ENCODE measurements around the gene AFF2. TPM values are rescaled to one million over a fixed set of nuclear protein-coding genes. Genes with fewer than 3 reads are reported as not detected.

The AFF2 gene
- total RNA-seq, 1 donor from 2014 or later = 1.8 TPM

DNA sequence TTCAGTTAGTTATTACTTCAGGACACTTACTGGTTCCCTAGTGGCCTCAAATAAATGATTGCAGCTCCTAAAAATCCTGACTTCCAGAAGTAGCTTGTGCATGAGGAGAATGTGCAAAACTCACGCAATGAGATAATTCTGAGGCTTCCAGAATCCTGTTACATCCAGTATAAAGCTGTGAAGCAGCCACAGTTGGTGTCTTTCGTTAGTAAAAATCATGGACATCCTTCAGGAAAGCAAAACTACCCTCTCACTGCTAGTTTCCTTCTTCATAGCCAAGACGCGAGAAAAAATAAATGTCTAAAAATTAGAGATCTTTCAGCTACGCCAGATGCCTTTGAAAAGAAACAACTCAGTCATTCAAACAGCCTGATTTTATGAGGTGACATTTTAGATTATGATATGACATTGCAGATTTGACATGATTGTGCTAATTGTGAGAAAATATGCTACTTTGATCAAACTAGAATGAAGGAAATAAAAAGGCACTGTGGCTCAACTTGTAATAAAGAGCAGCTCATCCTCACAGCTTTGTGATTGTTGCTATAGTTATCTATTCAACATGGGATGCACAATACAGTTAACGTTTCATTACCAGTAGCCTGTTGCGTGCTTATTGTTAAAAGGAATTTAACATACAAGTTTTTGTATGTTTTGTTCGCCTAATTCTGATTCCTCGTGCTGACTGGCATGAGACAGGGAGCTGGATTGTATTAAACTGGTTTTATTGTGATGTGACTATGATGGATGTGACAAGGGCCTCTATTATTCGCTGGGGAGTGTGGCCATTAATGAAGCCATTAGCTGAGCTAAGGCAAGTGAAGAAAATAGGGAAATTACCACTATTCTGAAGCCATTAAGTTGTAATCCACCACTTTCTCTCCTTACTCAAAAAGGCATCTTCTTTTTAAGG is 40.5 kb downstream of the AFF2 start:
- no peak overlapping the region for H3K4me3 Mint-ChIP-seq
- intact Hi-C loops (cut with micrococcal nuclease) = no loop called here
- H3K27me3 Mint-ChIP-seq (ENCODE audit: insufficient read depth) = peaks cover 3% of the 10 kb centered on the region
- H3K27ac Mint-ChIP-seq = no peak overlapping the region
- H3K9me3 Mint-ChIP-seq = no peaks in the 10 kb centered on the region
- H3K36me3 Mint-ChIP-seq (ENCODE audit: low read depth) = peaks cover 2% of the 10 kb centered on the region
- DNase-seq (ENCODE audit: low spot score) = no peak
- no peaks in the 10 kb centered on the region for H3K4me1 Mint-ChIP-seq (ENCODE audit: low read depth)

DNA sequence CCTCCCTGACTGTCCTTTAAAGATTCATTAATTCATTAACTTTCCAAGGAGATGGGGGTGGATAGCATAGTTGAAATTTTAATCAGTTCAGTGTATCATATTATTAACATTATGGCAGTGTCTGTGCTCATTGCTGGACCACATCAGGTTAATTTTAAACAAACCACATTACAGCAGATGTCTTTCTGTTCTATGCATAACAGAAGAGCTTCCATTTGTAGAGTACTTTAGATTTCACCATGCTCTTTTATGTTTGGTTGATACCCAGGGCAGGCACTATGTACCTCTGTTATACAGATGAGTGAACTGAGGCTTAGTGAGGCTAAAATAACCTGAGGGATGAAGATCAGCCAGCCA is 41.1 kb downstream of the AFF2 start:
- H3K27ac Mint-ChIP-seq = no peak overlapping the region
- H3K4me3 Mint-ChIP-seq = no peak overlapping the region
- peaks cover 2% of the 10 kb centered on the region for H3K36me3 Mint-ChIP-seq (ENCODE audit: low read depth)
- intact Hi-C loops (cut with micrococcal nuclease) = no loop called here
- no peaks in the 10 kb centered on the region for H3K4me1 Mint-ChIP-seq (ENCODE audit: low read depth)
- no peak for DNase-seq (ENCODE audit: low spot score)
- H3K27me3 Mint-ChIP-seq (ENCODE audit: insufficient read depth) = peaks cover 3% of the 10 kb centered on the region
- H3K9me3 Mint-ChIP-seq = no peaks in the 10 kb centered on the region

DNA sequence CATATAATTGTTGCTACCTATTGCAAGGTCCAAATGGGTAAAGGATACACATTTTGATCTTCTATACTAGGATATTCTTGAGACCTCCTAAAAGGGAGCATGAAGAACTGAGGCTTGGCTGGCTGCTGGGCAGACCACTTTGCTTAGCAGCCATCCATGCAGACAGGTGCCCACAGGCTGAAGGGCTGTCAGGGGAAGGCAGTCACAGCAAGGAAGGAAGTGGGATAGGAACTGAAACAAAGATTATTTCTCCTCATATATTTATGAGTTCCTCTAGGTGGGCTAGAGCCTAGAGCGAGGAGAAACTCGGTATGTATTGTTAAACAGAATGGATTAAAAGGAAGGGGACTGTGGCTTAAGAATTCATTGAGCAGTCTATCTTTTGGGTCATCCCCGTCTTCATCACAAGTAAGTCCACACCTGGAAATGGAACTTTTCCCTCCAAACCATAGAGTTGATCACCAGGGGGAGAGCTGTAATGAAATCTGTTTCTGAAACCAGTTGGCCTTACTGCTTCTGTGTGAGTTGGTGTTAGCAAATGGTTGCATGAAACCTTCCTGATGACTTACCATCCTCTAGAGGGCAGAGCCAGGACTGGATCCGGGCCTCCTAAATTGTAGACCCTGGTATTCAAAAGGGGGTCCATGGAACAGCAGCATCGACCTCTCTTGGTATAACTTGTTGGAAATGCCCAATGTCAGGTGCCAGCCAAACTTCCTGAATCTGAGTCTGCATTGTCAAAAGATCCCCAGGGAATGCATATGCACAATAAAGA is 42.3 kb downstream of the AFF2 start:
- intact Hi-C loops (cut with micrococcal nuclease) = no loop called here
- H3K27me3 Mint-ChIP-seq (ENCODE audit: insufficient read depth) = peaks cover 2% of the 10 kb centered on the region
- DNase-seq (ENCODE audit: low spot score) = no peak
- peaks cover 2% of the 10 kb centered on the region for H3K36me3 Mint-ChIP-seq (ENCODE audit: low read depth)
- no peak overlapping the region for H3K4me3 Mint-ChIP-seq
- no peaks in the 10 kb centered on the region for H3K4me1 Mint-ChIP-seq (ENCODE audit: low read depth)
- no peaks in the 10 kb centered on the region for H3K9me3 Mint-ChIP-seq
- H3K27ac Mint-ChIP-seq = no peak overlapping the region

DNA sequence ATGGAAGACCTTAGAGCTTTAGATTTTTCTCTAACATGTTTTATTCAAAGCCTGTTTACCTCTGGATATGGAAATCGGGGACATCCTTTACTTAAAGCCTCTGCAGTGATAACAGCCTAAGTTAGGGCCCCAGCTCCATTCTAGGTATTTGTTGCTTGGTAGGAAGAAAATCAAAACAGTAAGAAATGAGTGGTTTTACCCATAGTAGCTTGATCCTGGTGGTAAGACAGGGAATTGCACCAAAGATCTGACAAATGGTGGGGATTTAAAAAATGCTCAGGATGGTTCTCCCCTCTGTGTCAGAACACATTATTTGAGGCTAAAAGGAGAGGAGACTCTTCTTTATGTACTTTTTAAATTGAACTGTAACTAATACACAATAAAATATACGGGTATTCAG is 52.4 kb downstream of the AFF2 start:
- Mint-ChIP-seq H3K4me1 (ENCODE audit: low read depth) (no peaks in the 10 kb centered on the region), H3K27ac (no peak overlapping the region), H3K4me3 (no peak overlapping the region), H3K36me3 (ENCODE audit: low read depth) (no peaks in the 10 kb centered on the region), H3K27me3 (ENCODE audit: insufficient read depth) (no peaks in the 10 kb centered on the region), H3K9me3 (no peaks in the 10 kb centered on the region)
- DNase-seq (ENCODE audit: low spot score) = no peak
- intact Hi-C loops (cut with micrococcal nuclease) = no loop called here

DNA sequence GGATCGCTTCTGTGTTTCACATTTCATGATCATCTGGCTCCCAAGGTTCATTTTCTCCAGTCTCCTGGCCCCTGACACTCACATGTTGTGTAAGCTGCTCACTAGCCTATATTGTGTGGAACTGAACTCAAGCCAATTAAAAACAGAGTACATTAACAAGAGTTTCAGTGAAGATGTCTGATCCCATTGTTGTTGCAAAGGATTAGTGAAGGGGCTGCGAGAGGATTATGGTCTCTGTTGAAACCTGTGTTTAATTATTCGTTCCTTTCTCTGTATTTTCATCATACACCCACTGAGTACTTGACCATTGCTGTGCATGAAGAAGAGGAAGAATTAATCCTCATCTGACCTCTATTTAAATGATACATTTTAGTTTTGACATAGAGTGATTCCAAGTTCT is 54.7 kb downstream of the AFF2 start:
- Mint-ChIP-seq H3K36me3 (ENCODE audit: low read depth) (no peaks in the 10 kb centered on the region), H3K27ac (no peak overlapping the region), H3K4me1 (ENCODE audit: low read depth) (no peaks in the 10 kb centered on the region), H3K9me3 (no peaks in the 10 kb centered on the region), H3K4me3 (no peak overlapping the region), H3K27me3 (ENCODE audit: insufficient read depth) (no peaks in the 10 kb centered on the region)
- no peak for DNase-seq (ENCODE audit: low spot score)
- intact Hi-C loops (cut with micrococcal nuclease) = no loop called here

DNA sequence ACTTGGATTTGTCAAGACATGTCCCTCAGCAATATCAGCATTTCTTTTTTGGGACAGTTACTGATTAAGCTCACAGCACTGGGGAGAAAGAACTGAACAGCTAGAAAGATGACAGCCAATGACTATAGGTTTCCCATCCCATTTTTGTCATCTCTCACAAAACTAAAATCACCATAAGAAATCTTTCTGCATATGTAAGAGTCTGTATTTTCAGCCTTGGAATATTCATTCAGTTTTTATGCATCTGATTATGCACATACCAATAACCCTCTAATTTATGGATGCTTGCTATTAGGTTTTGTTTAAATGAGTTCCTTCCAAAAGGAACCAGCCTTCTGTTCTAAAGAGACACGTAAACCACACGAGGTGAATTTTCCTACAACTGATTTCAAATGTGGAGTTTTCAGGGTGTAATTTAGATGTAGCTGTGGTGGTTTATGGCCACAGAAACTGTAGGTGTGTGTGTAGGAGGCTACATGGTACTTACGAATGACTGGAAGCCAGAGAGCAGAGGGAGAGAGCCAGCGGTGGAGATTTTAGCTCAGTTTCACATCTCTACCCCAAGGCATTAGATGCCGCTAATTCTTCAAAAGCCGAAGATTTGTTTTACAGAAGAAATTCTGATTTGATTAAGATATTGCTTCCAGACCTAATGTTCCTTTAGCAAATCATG is 55.3 kb downstream of the AFF2 start:
- Mint-ChIP-seq H3K36me3 (ENCODE audit: low read depth) (no peaks in the 10 kb centered on the region), H3K4me1 (ENCODE audit: low read depth) (no peaks in the 10 kb centered on the region), H3K9me3 (no peaks in the 10 kb centered on the region), H3K4me3 (no peak overlapping the region), H3K27ac (no peak overlapping the region), H3K27me3 (ENCODE audit: insufficient read depth) (no peaks in the 10 kb centered on the region)
- intact Hi-C loops (cut with micrococcal nuclease) = no loop called here
- DNase-seq (ENCODE audit: low spot score) = no peak

DNA sequence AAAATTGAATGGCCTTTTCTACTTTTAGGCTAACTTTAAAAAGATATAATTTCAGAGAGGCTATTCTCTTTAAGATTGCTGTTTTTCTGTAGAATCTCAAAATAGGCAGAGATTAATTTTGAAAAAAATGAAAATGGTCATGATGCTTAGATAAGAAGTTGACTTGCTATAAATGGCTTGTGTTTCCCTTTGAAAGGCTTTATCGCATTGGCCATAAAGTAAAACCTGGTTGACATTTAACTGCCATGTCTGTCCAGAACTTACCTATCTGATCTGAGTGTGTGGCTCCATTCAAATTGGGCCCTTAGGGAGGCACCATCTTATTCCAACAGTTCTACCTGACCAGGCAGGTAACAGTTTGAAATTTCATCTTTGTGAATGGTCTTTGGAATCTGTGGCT is 56.1 kb downstream of the AFF2 start:
- no peaks in the 10 kb centered on the region for H3K27me3 Mint-ChIP-seq (ENCODE audit: insufficient read depth)
- no peaks in the 10 kb centered on the region for H3K36me3 Mint-ChIP-seq (ENCODE audit: low read depth)
- H3K4me3 Mint-ChIP-seq = no peak overlapping the region
- no peaks in the 10 kb centered on the region for H3K9me3 Mint-ChIP-seq
- intact Hi-C loops (cut with micrococcal nuclease) = no loop called here
- H3K27ac Mint-ChIP-seq = no peak overlapping the region
- no peak for DNase-seq (ENCODE audit: low spot score)
- no peaks in the 10 kb centered on the region for H3K4me1 Mint-ChIP-seq (ENCODE audit: low read depth)

DNA sequence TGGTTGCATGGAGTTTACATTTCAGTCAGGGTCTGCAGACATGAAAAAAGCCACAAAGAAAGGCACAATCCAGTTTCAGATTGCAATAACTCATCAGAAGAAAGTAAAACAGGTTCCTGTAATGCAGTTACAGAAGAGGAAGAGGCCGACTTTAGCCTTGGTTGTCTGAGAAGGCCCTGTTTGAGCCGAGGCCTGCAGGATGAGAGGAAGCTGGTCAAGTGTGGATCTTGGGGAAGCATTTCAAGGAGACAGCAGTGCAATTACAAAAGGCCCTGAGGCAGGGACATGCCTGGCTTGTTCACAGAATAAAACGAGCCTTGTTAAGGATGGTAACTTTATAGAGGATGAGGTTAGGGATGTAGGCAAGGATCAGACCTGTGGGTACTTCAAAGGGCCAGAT is 62.4 kb downstream of the AFF2 start:
- Mint-ChIP-seq H3K27me3 (ENCODE audit: insufficient read depth) (peaks cover 1% of the 10 kb centered on the region), H3K36me3 (ENCODE audit: low read depth) (no peaks in the 10 kb centered on the region), H3K9me3 (no peaks in the 10 kb centered on the region), H3K27ac (no peak overlapping the region), H3K4me1 (ENCODE audit: low read depth) (no peaks in the 10 kb centered on the region), H3K4me3 (no peak overlapping the region)
- no peak for DNase-seq (ENCODE audit: low spot score)
- intact Hi-C loops (cut with micrococcal nuclease) = no loop called here

DNA sequence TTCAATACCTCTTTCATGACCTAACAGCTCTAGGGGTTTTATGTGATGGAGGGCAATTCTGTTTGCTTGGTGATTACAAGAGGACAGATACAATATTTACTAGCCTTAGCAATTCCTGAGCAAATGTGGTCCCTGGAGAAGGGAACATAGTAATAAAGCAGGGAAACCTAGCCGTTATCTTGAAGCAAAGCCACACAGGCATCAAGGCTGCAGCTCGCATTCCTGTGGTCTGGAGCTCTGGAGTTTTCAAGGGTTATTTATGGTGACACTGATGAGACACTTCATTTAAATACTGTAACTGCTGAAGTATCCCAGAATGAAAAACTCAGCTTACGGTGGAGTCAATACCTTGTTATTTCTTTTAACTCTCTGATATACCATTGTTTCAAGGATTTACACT is 66.8 kb downstream of the AFF2 start:
- H3K9me3 Mint-ChIP-seq = no peaks in the 10 kb centered on the region

DNA sequence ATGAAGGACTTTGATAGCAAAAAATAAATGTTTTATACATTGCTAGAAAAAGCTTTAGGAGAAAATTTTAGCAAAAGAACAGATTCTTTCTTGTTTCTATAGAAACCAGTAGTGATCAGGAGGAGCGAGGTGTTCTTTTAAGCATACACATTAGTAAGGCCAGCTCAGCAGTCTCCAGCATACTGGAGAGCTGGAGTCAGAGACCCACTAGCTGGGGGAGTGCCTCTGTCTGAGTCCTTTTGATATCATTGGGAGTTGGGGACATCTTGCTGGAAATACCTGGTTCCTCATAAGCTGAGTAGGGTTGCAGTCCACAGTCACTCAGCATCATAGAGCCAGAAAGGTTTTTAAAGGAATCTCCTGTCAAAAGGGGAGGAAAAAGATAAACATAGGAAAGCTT is 67.4 kb downstream of the AFF2 start:
- peaks cover 1% of the 10 kb centered on the region for H3K27me3 Mint-ChIP-seq (ENCODE audit: insufficient read depth)
- no peaks in the 10 kb centered on the region for H3K4me1 Mint-ChIP-seq (ENCODE audit: low read depth)
- H3K4me3 Mint-ChIP-seq = no peak overlapping the region

More for the DNA sequence above, 66.8 kb downstream of the AFF2 start:
- Mint-ChIP-seq H3K4me3 (no peak overlapping the region), H3K4me1 (ENCODE audit: low read depth) (no peaks in the 10 kb centered on the region), H3K36me3 (ENCODE audit: low read depth) (no peaks in the 10 kb centered on the region), H3K27ac (no peak overlapping the region), H3K27me3 (ENCODE audit: insufficient read depth) (peaks cover 1% of the 10 kb centered on the region)
- intact Hi-C loops (cut with micrococcal nuclease) = no loop called here
- DNase-seq (ENCODE audit: low spot score) = no peak

DNA sequence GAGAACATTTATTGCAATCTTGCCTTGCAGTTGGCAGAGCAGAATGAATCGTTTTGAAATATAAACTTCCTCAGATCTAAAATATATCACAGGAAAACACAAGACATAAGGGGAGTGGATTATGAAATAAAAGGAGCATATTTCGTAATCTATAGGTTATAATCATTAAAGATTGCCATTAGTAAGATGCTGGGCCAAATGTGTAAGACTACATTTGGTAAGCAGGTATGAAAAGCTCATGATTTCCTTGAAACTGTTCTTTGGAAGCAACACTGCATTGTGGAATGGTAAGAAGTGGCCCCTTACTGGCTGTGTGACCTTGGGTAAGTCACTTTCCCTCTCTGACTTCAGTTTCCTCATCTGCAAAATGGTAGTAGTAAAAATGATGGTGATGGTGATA is 68.3 kb downstream of the AFF2 start:
- intact Hi-C loops (cut with micrococcal nuclease) = no loop called here
- no peak overlapping the region for H3K27ac Mint-ChIP-seq
- no peaks in the 10 kb centered on the region for H3K9me3 Mint-ChIP-seq
- no peaks in the 10 kb centered on the region for H3K36me3 Mint-ChIP-seq (ENCODE audit: low read depth)
- no peak overlapping the region for H3K4me3 Mint-ChIP-seq
- DNase-seq (ENCODE audit: low spot score) = no peak
- peaks cover 1% of the 10 kb centered on the region for H3K27me3 Mint-ChIP-seq (ENCODE audit: insufficient read depth)
- H3K4me1 Mint-ChIP-seq (ENCODE audit: low read depth) = no peaks in the 10 kb centered on the region

More for the DNA sequence above, 67.4 kb downstream of the AFF2 start:
- DNase-seq (ENCODE audit: low spot score) = no peak
- intact Hi-C loops (cut with micrococcal nuclease) = no loop called here
- no peak overlapping the region for H3K27ac Mint-ChIP-seq
- no peaks in the 10 kb centered on the region for H3K36me3 Mint-ChIP-seq (ENCODE audit: low read depth)
- no peaks in the 10 kb centered on the region for H3K9me3 Mint-ChIP-seq

DNA sequence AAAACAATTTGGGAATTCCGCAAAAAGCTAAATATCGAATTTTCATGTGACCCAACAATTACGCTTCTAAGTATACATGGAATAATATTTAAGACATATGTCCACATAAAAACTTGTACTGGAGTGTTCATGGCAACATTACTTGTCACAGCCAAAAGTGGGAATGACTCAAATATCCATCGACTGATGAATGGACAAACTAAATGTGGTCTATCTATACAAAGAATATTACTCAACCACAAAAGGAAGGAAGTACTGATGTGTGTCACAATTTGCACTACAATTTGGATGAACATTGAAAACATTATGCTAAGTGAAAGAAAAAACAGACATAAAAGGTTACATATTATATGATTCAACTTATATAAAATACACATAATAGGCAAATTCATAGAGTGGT is 71.9 kb downstream of the AFF2 start:
- Mint-ChIP-seq H3K36me3 (ENCODE audit: low read depth) (no peaks in the 10 kb centered on the region), H3K27ac (no peak overlapping the region), H3K27me3 (ENCODE audit: insufficient read depth) (no peaks in the 10 kb centered on the region), H3K4me3 (no peak overlapping the region), H3K9me3 (no peaks in the 10 kb centered on the region), H3K4me1 (ENCODE audit: low read depth) (no peaks in the 10 kb centered on the region)
- intact Hi-C loops (cut with micrococcal nuclease) = no loop called here
- DNase-seq (ENCODE audit: low spot score) = no peak

DNA sequence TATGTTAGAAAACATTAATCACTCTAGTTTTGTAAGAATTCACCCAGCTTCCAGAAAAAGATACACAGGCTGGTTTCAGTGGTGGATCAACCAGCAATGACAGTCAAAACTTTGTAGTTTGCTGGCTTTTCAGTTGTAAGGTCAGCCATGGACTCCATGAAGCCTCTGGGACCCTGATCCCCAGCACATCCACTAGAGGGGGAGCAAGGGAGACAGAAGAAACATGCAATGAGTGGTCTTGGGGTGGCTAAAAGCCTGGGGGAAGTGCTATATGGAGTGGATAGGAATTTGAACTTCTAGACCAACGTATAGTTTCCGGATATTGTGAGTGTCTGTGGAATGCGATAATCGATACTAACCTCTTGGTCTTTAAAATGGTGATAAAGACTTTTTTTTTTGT is 72.7 kb downstream of the AFF2 start:
- no peak overlapping the region for H3K4me3 Mint-ChIP-seq
- H3K4me1 Mint-ChIP-seq (ENCODE audit: low read depth) = no peaks in the 10 kb centered on the region
- intact Hi-C loops (cut with micrococcal nuclease) = no loop called here
- DNase-seq (ENCODE audit: low spot score) = no peak
- no peaks in the 10 kb centered on the region for H3K9me3 Mint-ChIP-seq
- no peaks in the 10 kb centered on the region for H3K36me3 Mint-ChIP-seq (ENCODE audit: low read depth)
- H3K27me3 Mint-ChIP-seq (ENCODE audit: insufficient read depth) = peaks cover under 1% of the 10 kb centered on the region
- H3K27ac Mint-ChIP-seq = no peak overlapping the region

Data from activated T-helper 1 cell treated with anti-CD3 and anti-CD28 coated beads, Interleukin-12 subunit alpha, Interleukin-12 subunit beta, Interleukin-2, Interleukin-4 antibody, amounts not matched to agents 30 ng/mL and 10 ng/mL and 1 ng/mL, durations not matched to agents 14 hours and 24 hours and 36 hours (primary cell).